ENCODE measurements around the gene NELFE.
"Not testable (repeated sequence)": the region's sequence is repeated elsewhere in the genome, so short reads cannot be mapped to it uniquely, and the experiment has no call there.

Gene NELFE

DNA sequence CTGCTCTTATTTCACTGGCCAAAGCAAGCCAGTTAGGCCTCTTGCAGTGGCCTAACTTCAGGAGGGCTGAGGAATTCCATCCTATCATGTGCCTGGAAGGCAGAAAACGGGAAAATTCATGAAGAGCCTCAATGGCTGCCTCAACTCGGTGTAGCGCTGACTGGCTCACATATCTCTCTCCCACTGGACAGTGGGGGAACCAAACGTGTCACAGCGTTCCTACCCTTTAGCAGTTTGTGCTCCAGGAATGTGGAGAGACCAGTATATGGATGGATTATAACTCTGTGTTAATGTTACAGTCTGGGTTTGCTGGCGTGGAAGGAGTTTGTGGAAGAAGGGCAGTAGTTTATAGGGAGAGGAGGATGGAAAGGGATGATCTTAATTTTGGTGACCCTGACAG is 43.0 kb downstream of the NELFE start:
- no peak for DNase-seq (ENCODE audit: low read depth)

GRCh38 chr6:31915351-31915750 is 43.4 kb downstream of the NELFE start:
- no peak for DNase-seq (ENCODE audit: low read depth)

GRCh38 chr6:31911826-31912585 is 46.8 kb downstream of the NELFE start:
- no peak for DNase-seq (ENCODE audit: low read depth)

DNA sequence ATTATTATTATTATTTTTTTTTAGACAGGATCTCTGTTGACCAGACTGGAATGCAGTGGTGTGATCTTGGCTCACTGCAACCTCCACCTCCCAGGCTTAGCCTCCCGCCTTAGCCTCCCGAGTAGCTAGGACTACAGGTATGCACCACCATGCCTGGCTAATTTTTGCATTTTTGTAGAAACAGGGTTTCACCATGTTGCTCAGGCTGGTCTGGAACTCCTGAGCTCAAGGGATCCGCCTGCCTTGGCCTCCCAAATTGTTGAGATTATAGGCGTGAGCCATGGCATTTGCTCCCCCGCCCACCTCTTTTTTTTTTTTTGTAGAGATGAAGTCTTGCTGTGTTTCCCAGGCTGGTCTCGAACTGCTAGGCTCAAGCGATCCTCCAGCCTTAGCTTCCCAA is 49.5 kb downstream of the NELFE start:
- DNase-seq (ENCODE audit: low read depth) = not testable (repeated sequence)

DNA sequence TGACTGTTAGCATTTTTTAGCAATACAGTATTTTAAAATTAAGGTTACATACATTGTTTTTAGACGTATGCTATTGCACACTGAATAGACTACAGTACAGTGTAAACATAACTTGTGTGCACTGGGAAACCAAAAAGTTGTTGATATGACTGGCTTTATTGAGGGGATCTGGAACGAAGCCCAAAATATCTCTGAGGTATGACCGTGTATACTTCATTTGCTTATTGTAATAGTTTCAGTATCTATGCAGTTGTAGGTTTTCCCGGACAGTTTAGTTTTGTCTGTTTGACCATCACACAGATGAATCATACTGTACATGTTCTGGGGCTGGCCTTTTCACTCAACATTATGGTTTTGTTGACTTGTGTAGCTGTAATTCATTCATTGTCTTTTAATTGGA is 50.0 kb downstream of the NELFE start:
- no peak for DNase-seq (ENCODE audit: low read depth)

DNA sequence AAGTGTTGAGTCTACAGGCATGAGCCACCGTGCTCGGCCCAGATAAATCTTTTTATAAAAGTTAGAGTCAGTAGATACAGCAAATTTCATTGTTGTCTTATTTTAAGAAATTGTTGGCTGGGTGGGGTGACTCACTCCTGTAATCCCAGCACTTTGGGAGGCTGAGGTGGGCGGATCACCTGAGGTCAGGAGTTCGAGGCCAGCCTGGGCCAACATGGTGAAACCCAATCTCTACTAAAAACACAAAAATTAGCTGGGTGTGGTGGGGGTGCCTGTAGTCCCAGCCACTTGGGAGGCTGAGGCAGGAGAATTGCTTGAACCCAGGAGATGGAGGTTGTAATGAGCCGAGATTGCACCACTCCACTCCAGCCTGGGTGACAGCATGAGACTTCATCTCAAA is 50.5 kb downstream of the NELFE start:
- not testable (repeated sequence) for DNase-seq (ENCODE audit: low read depth)

DNA sequence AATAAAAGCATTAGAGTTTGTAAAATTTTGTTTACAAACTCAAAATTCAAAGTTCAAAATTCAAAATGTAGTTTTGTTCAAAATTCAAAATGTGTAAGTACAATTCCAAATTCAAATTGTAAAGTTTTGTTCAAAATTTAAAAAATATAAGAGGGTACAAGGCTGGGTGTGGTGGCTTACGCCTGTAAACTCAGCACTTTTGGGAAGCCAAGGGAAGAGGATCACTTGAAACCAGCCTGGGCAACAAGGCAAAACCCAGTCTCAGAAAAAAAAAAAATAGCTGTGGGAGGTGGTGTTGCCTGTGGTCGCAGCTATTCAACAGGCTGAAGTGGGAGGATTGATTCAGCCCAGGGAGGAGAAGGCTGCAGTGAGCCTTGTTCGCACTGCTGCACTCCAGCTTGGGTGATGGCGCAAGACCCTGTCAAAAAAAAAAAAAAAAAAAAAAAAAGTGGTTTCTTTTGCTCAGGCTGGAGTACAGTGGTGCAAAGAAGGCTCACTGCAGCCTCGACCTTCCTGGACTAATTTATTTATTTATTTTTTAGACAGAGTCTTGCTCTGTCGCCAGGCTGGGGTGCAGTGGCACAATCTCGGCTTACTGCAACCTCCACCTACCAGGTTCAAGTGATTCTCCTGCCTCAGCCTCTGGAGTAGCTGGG is 51.5 kb downstream of the NELFE start:
- no peak for DNase-seq (ENCODE audit: low read depth)

DNA sequence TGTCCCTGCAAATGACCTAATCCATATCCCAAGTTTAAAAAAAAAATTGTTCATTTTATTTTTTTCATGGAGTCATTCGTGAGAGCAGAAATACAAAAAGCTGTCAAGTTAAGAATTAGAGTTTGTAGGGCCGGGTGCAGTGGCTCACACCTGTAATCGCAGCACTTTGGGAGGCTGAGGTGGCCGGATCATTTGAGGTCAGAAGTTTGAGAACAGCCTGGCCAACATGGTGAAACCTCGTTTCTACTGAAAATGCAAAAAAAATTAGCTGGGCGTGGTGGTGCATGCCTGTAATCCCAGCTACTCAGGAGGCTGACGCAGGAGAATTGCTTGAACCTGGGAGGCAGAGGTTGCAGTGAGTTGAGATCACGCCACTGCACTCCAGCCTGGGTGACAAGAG is 52.0 kb downstream of the NELFE start:
- not testable (repeated sequence) for DNase-seq (ENCODE audit: low read depth)

DNA sequence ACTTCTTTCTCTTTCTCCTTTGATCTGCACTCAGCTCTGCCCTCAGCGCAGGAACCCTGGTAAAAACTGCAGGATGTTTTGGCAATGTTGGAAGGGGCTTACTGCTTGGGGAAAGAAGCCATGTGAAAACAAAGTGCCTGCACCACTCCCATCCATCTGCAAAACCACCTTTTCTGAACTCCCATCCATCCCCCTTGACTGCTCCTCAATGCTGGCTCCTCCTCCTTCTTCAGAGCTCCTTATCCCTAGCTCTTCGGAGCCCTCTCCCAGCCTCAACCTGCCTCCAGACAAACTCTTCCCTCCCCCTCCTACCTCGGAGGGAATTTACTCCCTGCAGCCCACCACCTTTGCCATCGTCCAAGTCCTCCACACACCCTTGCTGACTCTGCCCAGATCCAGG is 52.6 kb downstream of the NELFE start:
- no peak for DNase-seq (ENCODE audit: low read depth)

- no peak for DNase-seq (ENCODE audit: low read depth)
These were observed 53.7 kb downstream of the NELFE start for GRCh38 chr6:31905041-31905440.

DNA sequence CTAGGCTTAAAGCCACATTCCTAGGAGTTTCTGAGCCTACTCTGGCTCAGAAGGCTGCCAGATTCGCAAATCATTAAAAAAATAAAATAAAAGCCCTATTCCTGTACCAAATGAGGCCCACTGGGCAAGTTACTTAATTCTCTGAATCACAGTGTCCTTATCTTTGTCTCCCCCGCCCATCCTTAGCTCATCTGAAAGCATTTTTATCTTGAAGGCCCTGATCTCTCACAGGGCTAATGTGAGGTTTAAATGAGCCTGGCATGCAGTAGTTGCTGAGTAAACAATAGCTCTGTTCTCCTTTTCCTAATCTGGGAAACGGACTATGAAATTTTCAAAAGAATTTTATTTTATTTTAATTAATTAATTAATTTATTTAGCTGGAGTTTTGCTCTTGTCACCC is 54.8 kb downstream of the NELFE start:
- DNase-seq (ENCODE audit: low read depth) = no peak

Measured in activated T-cell treated with anti-CD3 and anti-CD28 coated beads for 48 hours (primary cell).